NK-92 (cell line): Measurements from ENCODE around the gene IP6K1.
A peak's percentile ranks its signal among the peaks of the same experiment; 100 is the strongest.

Experiments used
- DNase-seq: peaks from one replicate; lab custom pipeline; 2025; ENCODE audit not compliant: unreplicated experiment; lab: John Stamatoyannopoulos, UW

The IP6K1 gene

DNA sequence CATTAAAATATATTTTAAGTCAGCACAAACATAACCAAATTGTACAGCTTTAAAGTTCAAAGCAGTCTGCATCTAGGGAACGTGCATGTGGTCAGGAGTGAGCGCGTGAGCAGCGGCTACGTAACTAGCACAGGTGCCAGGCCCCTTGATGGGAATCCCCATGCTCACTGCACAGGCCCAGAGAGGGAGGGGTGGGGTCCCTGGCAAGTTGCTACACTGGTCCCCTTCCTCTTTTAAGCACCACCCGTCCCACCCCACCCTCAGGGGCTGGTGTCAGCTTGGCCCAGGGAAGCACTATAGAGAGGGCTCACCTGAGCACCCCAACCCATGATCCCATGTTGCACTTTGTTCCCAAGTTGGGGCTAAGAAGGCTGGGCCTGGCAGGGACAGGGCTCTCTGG, 61.8 kb downstream of the IP6K1 start:
- no peak for DNase-seq

DNA sequence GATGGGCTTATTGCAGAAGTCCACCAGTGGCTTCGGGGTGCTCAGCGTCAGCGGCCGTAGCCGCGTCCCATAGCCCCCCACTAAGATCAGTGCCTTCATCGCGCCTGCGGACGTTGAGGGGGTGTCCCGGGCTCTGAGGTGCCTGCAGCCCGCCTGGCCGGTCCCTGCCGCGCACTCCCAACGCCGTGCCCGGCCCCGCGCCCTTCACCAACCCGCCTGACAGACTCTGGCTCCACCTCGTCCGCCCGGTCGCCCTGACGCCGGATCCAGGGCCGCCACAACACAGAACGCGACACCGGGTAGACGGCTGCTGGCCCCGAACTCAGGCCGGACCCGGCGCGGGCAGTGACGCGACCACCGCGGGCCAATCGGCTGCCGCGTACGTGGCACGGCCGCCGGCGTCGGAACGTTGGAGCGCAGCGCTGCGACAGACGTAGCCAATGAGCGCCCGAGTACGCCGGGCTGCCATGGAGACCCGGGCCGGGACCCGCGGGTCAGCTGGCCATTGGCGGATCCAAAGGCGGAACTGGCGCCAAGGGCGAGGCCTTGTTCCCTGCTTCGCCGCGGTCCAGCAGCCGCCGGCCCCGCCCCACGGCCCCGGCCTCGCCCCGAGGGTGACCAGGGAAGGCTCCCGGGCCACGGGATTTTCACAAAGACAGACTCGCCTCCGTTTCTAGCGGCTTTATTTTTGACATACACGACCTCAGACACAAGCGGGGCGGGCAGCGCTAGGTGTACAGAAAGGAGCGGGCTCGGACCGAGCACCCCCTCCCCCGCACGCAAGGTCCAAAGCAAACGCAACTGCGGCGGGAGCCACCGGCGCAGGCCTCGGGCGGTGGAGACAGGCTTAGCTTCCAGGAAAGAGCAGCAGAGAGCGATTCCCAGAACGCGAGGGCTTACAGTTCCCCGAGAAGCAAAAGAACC, 62.5 kb downstream of the IP6K1 start, which contains the start of gene GMPPB:
Gene GMPPB, minus strand, starts transcription at position 324 of the 924 bp plus-strand sequence. Its CDS starts 225 bp downstream, at position 99.
- DNase-seq = peak; percentile 68

DNA sequence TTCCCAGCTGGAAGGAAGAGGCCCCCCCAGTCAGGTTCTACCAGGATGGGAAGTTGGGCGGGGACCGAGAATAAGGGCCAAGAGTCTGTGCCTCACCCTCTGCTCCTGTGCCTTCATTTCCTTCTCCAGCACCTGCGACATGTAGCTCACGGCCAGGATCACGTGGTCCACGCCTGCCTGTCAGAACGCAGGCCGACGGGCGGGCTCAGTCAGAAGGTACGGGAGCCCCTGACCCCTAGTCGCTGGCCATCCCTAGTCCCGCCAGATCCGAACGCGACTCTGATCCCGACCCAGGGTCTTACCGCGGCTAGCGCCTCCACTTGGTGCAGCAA, 63.1 kb downstream of the IP6K1 start:
- DNase-seq = no peak

- no peak for DNase-seq
These were observed 63.4 kb downstream of the IP6K1 start for GRCh38 chr3:49722896-49723295.

GRCh38 chr3:49721896-49722781, 64.2 kb downstream of the IP6K1 start:
- DNase-seq = no peak

GRCh38 chr3:49721596-49721895, 64.8 kb downstream of the IP6K1 start:
- no peak for DNase-seq

- no peak for DNase-seq
These were observed 65.3 kb downstream of the IP6K1 start for GRCh38 chr3:49720855-49721595.

DNA sequence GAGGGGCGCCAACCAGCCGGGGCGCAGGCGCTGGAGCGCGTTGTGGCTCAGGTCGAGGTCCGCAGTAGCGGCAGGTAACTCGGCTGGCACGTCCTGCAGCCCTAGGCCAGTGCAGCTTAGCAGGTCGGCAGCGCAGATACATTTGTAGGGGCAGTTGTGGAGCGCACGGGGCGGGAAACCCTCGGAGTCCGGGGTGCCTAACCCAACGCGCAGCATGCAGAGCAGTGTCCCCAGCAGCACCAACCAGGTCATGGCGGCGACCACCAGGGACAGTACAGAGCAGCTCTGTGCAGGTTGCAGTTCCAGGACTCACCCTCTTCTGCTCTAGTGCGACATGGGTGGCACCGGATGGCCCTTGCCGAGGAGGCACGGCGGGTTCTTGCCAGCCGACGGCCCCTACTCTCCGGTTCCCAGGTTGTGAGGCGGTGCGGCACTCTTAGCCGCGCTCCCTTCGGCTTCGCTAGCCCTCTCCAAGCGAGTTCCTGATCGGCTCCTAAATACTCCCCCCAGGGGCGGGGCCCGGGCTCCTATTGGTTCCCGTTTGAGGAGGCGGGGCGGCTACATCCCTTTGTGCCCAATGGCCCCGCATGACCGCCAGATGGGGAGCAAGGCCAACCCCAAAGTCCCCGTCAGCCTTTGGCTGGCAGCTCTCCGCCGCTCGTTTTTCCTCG, 67.0 kb downstream of the IP6K1 start, which contains the start of gene AMIGO3:
Gene AMIGO3, minus strand, starts transcription at position 471 of the 671 bp plus-strand sequence. Its CDS starts 219 bp downstream, at position 252.
- DNase-seq = peak; percentile 15

DNA sequence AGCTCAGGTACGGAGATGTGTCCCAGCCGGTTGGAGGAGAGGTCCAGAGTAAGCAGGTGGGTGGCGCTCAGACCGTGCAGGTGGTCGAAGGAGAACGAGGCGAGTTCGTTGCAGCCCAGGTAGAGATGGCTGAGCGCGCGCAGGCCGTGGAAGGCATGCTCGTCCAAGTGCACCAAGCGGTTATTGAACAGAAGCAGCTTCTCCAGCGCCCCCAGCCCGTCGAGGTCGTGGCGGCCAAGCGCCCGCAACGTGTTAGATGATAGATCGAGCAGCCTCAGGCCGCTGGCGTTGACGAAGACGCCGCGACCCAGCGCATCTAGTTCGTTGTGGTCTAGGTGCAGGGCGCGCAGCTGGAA, 67.5 kb downstream of the IP6K1 start:
- no peak for DNase-seq

GRCh38 chr3:49717959-49718857, 68.1 kb downstream of the IP6K1 start:
- DNase-seq = no peak

DNA sequence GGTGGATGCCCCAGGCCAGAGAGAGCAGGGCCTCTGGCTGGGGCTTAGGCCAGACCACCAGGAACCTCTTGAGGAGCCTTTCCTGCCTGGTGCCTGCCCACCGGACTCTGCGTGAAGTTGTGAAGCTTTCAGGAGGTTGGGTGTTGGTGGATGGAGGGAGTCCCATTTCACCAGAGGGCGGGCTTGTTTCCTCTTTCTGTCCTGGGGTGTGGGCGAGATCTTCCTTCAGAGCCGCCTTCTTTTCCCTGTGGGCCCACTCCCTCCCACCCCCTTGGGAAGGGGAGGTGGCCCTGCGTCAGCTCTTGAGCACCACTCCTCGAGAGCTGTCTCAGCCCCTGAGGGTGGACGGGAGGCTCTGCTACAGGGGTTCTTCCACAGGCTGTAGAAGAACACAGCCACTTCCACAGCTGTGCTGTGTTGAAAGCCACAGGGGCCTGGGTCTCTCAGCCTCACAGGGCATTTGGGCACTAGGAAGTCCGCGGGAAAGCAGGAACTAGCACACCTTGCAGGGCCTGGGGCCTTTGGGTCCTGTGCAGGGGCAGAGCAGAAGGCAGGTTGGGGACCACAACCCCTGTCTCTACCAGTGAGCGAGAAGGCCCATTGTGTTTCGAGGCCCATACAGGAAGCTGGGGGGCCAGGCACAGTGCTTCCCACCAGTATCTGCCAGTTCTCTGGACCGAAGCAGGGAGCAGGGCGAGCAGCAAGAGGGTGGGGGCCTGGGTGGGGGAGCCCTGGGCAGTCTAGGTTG, 69.0 kb downstream of the IP6K1 start:
- DNase-seq = no peak

GRCh38 chr3:49716691-49717210, 69.6 kb downstream of the IP6K1 start:
- DNase-seq = no peak

DNA sequence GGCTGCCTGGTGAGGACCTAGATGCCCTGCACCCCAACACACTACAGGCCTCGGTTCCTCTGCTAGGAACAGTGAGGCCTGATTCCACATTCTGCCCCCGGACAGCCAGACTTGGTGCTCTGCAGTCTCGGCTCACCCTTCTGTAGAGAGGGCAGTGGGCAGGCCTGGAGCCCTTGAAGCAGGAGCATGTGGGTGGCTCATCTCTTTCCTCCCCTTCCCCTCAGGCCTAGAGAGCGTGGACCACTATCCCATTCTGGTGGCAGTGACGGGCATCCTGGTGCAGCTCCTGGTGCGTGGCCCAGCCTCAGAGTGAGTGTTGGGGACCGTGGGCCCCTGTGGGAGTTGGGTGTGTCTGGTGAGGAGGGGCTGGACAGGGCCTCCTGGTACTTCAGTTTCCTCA, 70.2 kb downstream of the IP6K1 start:
- DNase-seq = no peak

DNA sequence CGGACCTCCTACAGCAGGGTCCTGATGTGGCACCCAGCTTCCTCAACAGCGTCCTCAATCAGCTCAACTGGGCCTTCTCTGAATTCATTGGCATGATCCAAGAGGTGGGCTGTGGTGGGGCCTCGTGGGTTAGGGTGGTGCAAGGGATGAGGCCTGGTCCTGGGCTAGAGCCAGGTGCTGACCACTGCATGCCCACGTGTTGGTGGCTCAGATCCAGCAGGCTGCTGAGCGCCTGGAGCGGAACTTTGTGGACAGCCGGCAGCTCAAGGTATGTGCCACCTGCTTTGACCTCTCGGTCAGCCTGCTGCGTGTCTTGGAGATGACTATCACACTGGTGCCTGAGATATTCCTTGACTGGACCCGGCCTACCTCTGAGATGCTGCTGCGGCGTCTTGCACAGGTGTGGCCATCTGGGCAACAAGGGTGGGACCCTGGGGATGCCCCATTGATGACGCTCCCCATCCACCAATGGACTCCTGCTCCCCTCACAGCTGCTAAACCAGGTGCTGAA, 70.7 kb downstream of the IP6K1 start:
- DNase-seq = no peak

DNA sequence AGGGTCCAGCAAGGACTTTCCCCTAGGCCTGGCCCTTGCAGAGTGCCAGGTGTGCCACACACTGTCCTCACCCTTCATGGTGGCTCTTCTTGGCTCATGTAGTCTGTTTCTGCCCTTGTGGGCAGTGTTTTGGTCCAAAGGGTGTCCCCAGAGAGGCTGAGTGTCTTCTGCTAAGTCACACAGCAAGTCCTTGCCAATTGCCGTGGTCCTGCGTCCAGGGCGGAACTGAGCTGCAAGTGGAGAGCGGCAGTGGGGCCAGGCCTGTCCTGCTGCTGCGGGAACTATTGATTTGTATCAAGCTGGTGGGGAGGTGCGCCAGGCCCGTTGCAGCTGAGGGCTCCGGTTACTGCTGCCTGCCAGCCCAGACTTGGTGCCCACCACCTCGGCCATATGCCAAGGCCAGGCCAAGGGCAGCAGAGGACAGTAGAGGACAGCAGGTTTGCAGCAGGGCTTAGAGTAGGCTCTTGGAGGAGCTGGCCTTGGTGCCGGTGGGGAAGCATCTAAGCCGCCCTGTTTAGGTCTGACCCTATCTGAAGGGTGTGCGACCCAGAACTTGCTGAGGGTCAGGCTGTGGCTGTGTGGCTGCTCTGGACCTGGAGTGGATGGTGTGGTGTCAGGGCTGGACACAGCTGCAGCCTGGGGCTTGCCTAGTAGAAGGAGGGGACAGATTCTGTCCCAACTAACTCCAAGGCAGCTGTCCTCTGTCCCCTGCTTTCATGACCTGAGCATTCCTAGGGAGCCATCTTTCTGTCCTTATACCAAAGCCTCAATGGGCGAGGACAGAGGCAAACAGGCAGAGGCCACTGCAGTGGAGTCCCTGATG, 71.4 kb downstream of the IP6K1 start:
- DNase-seq = no peak

GRCh38 chr3:49713336-49714105, 72.8 kb downstream of the IP6K1 start:
- DNase-seq = no peak
